Measurements from ENCODE around the gene SPEM3. TPM values are rescaled to one million over a fixed set of nuclear protein-coding genes. Genes with fewer than 3 reads are reported as not detected.

SPEM3 gene
- total and polyA plus RNA-seq, 2 donors (not counting 3 experiments of a cell fraction or from before 2014, with no cell fraction given), result not detected

DNA sequence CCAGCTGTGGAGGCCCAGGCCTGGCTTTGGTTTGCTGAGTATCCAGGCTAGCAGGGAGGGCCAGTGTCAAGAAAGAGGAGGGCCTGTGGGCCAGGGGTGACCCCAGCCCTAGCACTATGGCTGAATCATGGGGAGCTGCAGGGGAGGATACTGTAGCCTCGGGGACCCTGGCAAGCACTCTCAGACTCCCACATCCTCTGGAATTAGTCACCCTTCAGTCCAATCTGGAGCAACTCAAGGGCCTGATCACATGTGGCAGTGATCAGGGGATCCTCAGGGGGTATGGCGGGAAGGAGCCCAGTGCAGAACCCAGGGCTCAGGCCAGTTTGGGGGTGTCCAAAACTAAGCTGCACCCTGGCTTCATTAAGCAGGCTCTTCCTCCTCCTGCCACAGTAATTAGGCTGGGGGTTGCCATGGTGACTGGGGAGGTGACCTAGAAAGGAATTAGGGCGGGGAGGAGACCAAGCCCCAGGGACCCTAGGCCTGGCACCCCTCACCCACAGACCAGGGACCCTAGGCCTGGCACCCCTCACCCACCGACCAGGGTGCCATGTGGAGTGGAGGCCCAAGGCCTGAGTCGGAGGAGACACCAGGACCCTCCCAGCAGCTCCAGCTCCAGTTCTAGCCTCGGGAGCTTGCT is 15.2 kb upstream of the SPEM3 start:
- BruUV-seq (replicated peaks), result no TSS peak
- Histone ChIP-seq H3K36me3 (ENCODE audit: control insufficient read depth in 2 of 2, extremely low read depth in 1 of 2, insufficient read depth in 2 of 2, low read length in 2 of 2) (peaks cover 0 to 17% of the 10 kb centered on the region in 2 experiments), H3K27me3 (ENCODE audit: control insufficient read depth in 2 of 2, insufficient read depth in 2 of 2, low read length in 2 of 2) (no peaks in the 10 kb centered on the region), H3K27ac (ENCODE audit: insufficient read depth, low read depth, low read length) (no peak overlapping the region), H3K4me1 (ENCODE audit: control insufficient read depth, extremely low read depth, insufficient read depth, low read length) (no peaks in the 10 kb centered on the region), H3K9me3 (replicated peaks; ENCODE audit: control insufficient read depth, insufficient read depth, low read length) (no peaks in the 10 kb centered on the region), H4K20me1 (replicated peaks; ENCODE audit: control insufficient read depth, extremely low read depth, insufficient read depth, low read length) (no peaks in the 10 kb centered on the region), H3K4me2 (ENCODE audit: insufficient read depth, low read length) (no peak overlapping the region), H3K4me3 (replicated peaks in 1 of 3; ENCODE audit: insufficient read depth in 1 of 3, low read depth in 1 of 3, low read length in 3 of 3) (no peak overlapping the region), H2AFZ (ENCODE audit: low read depth, low read length) (no peak overlapping the region), H3K9me1 (replicated peaks; ENCODE audit: control insufficient read depth, extremely low read depth, insufficient read depth, low read length) (no peaks in the 10 kb centered on the region), H3K79me2 (ENCODE audit: control insufficient read depth, insufficient read depth, low read length) (no peaks in the 10 kb centered on the region), H3K9ac (replicated peaks; ENCODE audit: extremely low read depth, insufficient read depth, low read length) (no peak overlapping the region)
- dilution Hi-C loops (cut with MboI; ENCODE audit: extremely low pct_ligation_motif_present, low sequenced_read_pairs), result no loop called here
- ChIA-PET CTCF (no interaction called here), POLR2A (interaction anchor here (0.5 kb wide), 1 partner anchor 196 kb away, joined by 6 read pairs; no protein-coding TSS in a partner anchor)
- intact Hi-C loops (cut with micrococcal nuclease), result no loop called here
- TF ChIP-seq POLR2A (IDR thresholded peaks at IDR 0.05; ENCODE audit: low read depth, low read length) (no peak), FOS (IDR thresholded peaks at IDR 0.05; ENCODE audit: borderline replicate concordance, insufficient read depth, low read length) (no peak), GATA2 (IDR thresholded peaks at IDR 0.05; ENCODE audit: insufficient read depth, insufficient read length, low read depth, low read length) (no peak), EZH2 (IDR thresholded peaks at IDR 0.05; ENCODE audit: borderline replicate concordance, low read depth, low read length, severe bottlenecking) (no peak), POLR2AphosphoS5 (IDR thresholded peaks at IDR 0.05; ENCODE audit: insufficient read depth, low read depth, low read length) (no peak), MAX (IDR thresholded peaks at IDR 0.05; ENCODE audit: insufficient read depth, insufficient read length) (no peak), JUN (IDR thresholded peaks at IDR 0.05; ENCODE audit: borderline replicate concordance, insufficient read depth, insufficient read length, low read depth) (no peak), MYC (IDR thresholded peaks at IDR 0.05; ENCODE audit: low read depth, low read length) (no peak)
- TF ChIP-seq, protein P1, sequence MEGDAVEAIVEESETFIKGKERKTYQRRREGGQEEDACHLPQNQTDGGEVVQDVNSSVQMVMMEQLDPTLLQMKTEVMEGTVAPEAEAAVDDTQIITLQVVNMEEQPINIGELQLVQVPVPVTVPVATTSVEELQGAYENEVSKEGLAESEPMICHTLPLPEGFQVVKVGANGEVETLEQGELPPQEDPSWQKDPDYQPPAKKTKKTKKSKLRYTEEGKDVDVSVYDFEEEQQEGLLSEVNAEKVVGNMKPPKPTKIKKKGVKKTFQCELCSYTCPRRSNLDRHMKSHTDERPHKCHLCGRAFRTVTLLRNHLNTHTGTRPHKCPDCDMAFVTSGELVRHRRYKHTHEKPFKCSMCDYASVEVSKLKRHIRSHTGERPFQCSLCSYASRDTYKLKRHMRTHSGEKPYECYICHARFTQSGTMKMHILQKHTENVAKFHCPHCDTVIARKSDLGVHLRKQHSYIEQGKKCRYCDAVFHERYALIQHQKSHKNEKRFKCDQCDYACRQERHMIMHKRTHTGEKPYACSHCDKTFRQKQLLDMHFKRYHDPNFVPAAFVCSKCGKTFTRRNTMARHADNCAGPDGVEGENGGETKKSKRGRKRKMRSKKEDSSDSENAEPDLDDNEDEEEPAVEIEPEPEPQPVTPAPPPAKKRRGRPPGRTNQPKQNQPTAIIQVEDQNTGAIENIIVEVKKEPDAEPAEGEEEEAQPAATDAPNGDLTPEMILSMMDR (IDR thresholded peaks at IDR 0.05; ENCODE audit: extremely low read depth in 1 of 2, insufficient read depth in 1 of 2, low read depth in 1 of 2, low read length in 2 of 2), result no peak
- DNase-seq (ENCODE audit: low read depth, low spot score) (no peak), FAIRE-seq (no peak)

All from endothelial cell of umbilical vein (primary cell).